Activated gamma-delta T cell (primary cell): ENCODE results near the gene PTPN1.
A peak's percentile ranks its signal among the peaks of the same experiment; 100 is the strongest.
"Not testable (repeated sequence)": the region's sequence is repeated elsewhere in the genome, so short reads cannot be mapped to it uniquely, and the experiment has no call there.

ENCODE experiments used
- DNase-seq: peaks from one replicate; lab custom pipeline; 2025; lab: John Stamatoyannopoulos, UW
- total RNA-seq, 2 donors: gene quantifications; one replicate each; lab custom pipeline; 2026; lab: John Stamatoyannopoulos, UW

The PTPN1 gene
- 117 to 143 reads per million in 2 donors for total RNA-seq

DNA sequence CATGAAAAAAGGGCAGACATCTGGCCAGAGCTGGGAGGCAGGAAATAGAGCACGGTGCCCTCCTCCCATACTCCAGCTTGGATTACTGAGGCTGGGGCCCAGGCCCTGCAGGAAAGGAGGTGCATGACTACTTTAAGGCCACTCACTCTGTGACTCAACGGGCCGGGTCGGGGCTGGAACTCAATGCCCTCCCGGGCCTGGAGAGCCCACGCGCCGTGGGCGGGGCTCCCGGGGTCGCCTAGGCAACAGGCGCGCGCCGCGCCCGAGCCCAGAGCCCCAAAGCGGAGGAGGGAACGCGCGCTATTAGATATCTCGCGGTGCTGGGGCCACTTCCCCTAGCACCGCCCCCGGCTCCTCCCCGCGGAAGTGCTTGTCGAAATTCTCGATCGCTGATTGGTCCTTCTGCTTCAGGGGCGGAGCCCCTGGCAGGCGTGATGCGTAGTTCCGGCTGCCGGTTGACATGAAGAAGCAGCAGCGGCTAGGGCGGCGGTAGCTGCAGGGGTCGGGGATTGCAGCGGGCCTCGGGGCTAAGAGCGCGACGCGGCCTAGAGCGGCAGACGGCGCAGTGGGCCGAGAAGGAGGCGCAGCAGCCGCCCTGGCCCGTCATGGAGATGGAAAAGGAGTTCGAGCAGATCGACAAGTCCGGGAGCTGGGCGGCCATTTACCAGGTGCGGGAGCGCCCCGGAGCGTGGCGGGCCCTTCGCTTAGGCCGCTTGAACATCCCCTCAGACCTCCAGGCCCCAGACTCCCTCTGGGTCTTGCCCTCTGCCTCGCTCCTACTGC, at the start of gene PTPN1:
Gene PTPN1, plus strand, starts transcription at position 461 of the 783 bp plus-strand sequence. Its CDS starts 145 bp downstream, at position 606.
- peak; percentile 90 for DNase-seq

DNA sequence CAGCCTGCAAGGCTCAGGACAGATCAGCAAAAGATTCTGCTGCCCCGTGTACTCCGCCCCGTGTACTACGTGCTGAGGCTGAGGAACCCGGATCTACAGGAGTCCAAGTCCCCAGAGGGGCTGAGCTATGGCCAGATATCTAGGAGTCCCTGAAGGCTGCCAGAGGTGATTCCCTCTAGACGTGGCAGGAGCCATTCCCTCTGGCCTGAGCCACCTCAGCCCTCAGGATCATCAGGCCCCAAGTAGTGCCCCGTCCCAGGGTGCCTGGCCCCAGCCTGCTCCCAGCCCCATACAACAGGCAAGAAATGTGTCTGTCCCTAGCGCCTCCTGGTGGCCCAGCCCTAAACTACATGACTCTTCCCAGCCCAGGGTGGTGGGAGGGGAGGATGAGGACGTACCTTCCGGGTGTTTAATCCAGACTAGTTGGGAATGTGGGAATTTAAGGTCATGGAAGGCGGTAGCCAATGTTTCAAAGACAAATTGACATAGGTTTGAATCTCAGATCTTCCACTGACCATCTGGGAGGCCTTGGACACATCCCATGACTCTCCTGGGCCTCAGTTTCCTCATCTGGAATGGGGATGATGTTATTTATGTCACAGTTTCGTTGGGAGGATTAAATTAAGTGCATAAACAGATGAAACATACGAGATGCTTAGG, 49.4 kb upstream of the PTPN1 start:
- DNase-seq: no peak

DNA sequence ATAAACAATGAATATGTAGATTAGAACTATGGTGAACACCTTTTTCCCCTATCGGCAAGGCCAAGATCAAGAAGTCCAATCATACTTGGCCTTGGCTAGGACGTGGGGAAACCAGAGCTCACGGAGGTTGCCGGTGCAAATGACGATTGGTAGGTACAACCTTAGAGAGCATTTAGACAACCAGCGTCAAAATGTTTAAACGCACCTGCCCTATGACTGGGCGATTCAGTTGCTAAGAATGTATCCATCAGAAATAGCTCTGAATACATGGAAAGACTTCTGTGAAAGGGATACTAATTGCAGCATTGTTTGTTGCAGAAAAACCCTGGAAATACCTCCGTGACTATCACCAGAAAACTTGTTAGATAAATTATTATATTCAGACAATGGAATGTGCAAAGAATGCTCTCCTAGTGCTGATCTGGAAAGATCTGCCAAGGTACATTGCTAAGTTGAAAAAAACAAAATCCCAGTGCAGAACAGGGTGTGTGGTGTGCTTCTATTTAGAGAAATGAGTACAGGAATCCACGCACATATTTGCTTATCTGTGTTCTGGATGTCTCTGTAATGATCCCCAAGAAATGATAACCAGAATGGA, 48.0 kb upstream of the PTPN1 start:
- no peak for DNase-seq

DNA sequence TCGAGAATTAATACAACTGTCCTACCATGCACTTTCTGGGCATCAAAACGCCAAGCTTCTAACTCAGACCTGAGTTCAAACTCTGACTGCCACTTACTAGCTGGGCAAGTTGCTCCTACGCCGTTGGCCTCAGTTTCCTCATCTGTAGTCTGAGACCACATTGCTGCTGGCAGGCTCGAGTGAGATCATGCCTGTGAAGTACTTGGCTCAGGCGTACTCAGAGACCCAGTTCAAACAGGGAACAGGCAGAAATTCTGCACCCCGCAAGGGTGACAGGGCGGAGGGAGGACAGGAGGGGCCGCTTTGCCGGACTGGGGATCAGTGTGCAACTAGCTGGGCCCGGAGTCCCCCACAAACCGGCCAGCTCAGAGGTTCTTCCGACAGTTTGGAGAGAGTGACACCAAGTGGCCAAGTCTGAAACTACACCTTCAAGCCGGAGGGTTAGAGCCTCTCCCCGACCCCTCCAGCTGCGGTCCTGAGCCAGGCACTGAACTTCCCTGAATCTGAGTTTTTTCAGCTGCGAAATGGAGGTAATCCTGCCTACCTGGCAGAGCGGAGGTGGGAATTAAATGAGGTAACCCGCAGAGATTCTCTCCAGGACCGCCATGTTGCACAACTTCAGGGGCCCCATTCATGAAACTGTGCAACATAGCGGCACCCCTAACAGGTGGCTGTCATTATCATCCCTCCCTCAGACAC, 46.0 kb upstream of the PTPN1 start:
- DNase-seq: no peak

DNA sequence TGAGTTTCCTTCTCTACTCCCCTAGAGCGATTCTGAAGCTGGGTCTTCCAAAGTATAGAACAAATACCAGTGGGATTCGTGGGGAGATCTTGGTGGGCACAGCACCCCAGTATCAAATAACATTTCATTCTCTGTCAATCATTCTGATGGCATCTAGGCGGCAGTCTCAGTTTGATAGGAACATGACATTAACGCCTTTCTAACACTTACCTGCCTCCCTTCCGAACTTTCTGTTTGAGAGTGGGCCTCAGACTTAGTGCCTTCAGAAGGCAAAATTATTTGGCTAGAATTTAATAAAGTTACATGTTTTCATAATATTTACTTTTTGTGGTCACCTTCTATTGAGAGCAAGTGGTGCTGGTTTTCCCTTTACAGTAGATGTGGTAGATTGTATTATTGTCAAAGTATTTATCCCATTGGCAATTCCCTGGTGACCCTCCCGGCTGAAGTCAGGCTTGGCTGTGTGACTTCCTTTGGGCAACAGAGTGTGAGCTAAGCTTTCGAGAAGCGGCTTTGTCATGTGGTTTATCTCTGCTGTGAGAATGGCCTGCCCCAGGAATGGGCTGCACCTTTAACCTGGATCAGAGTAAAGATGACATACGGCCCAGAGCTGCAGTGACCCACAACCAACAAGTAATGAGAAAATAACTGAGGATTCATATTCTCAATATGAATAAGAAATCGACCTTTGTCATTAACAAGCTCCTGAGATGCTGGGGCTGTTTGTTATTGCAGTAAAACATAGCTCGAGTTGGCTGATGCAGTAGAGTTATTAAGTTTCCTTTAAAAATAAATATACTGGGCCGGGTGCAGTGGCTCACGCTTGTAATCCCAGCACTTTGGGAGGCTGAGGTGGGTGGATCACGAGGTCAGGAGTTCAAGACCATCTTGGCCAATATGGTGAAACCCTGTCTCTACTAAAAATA, 45.2 kb upstream of the PTPN1 start:
- DNase-seq: no peak

DNA sequence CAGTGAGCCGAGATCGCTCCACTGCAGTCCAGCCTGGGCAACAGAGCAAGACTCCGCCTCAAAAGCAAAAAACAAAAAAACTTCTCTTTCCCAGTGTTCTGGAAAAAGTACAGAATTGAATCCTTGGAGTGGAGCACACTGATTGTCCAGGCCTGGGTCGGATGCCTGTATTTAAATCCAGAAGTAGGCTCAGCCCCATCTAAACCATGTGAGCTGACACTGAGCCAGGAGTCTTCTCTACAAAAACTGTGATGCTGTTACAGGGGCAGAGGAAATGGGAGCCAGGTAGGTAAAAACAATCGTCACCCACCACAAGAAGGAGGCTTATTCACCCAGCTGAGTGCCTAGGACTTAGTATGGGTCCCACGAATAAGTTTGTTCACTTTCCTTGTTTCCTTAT, 43.0 kb upstream of the PTPN1 start:
- no peak for DNase-seq

DNA sequence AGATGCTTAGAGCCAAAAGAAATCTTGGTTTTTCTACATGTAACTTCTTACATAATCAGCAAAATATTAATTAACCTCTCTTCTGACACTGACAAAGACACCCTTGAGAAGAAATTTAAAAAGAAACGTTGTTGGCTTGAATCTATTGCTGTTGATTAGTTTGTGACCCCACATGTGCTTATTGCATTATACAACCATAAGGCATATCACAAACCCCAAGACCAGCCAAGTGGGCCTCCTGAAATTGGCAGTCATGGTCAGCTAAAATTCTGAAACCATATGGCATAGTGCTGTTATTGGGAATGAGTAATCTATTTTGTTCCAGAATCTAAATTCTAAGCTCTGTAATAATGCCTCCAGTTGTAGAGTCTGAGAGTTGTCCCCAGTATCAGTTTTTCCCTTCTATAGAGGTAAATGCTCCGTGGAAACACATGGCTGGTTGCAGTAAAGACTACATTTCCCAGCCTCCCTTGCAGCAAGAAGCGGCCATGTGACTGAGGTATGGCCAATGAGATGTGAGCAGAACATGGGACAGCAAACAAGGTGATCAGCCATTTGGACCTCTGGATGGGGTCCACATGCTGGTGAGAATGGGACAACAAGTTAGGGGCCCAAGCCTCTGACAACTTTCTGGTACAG, 42.3 kb upstream of the PTPN1 start:
- no peak for DNase-seq

DNA sequence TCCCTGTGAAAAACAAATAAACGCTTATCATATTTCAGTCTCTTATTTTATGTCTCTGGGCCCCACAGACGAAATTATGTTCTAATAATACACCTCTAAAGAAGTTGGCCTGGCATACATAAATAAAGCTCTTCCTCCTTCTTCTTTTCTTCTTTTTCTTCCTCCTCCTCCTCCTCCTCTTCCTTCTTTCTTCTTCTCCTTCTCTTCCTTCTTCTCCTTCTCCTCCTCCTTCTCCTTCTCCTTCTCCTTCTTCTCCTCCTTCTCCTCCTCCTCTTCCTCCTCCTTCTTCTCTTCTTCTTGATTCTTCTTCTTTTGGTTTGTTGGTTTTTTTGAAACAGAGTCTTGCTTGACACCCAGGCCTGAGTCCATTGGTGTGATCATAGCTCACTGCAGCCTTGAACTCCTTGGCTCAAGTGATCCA, 41.8 kb upstream of the PTPN1 start:
- no peak for DNase-seq

DNA sequence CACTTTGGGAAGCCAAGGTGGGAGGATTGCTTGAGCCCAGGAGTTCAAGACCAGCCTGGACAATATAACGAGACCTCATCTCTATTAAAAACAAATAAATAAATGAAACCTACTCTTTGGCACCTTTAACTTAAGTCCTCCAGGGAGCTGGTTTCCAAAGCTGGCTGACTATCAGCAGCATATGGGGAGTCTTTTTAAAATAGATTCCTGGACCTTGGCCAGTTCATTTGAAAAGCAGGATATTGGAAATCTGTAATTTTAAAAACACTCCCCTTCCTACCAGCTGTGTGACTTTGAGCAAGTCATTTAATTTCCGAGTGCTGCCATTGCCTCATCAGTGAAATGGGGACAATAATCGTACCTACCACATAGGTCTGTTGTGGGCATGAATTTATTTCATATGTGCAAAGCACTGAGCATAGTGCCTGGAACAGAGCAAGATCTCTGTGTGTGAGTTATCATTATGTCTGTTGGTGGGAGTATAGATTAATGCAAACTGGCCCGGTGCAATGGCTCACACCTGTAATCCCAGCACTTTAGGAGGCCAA, 40.9 kb upstream of the PTPN1 start:
- no peak for DNase-seq

DNA sequence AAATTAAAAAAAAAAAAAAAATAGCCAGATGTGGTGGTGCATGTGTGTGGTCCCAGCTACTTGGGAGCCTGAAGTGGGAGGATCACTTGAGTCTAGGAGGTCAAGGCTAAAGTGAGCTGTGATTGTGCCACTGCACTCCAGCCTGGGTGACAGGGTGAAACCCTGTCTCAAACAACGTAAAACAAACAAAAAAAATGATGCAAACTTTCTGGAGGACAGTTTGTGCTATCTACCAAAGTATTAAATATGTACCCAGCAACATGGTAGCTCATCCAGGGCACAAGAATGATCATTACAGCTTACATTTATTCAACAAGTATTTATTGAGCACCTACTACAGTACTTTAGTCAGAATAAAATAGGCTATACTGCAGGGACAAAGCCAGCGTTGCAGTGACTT, 40.4 kb upstream of the PTPN1 start:
- no peak for DNase-seq

DNA sequence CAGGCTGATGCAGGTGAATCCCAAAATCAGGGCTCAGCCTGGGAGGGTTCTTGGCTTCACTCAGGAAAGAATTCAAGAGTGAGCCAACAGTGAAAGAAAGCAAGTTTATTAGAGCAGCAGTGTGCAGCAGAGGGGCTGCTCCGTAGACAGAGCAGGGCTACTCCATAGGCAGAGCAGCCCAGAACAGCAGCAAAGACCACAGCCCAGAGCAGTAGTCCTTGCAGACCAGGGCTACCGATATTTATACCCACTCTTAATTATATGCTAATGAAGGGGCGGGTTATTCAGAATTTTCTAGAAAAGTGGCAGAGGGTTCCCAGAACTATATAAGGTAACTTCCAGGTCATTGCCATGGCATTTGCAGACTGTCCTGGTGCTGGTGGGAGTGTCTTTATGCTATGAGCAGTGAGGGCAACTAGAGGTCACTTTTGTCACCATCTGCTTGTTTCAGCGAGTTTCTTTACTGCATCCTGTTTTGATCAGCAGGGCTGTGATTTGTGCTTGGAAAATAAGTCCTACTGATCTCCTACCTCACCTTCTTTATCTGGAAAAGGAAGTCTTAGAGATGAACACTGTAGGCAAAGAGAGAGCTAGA, 39.8 kb upstream of the PTPN1 start:
- DNase-seq: no peak

DNA sequence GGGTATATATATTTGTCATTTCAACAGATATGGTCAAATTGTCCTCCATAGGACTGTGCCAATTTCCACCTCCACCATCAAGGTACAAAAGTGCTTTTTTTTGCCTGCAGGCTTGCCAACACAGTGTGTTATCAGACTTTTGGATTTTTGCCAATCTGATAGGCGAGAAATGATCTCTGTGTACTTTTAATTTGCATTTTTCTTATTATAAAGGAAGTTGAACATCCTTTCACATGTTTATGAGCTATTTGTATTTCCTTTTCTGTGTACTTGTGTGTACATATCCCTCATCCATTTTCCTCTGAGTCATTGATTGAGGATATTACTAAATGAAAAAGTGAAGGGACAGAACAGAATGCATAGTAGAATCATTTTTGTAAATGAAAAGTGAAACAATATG, 39.0 kb upstream of the PTPN1 start:
- no peak for DNase-seq

DNA sequence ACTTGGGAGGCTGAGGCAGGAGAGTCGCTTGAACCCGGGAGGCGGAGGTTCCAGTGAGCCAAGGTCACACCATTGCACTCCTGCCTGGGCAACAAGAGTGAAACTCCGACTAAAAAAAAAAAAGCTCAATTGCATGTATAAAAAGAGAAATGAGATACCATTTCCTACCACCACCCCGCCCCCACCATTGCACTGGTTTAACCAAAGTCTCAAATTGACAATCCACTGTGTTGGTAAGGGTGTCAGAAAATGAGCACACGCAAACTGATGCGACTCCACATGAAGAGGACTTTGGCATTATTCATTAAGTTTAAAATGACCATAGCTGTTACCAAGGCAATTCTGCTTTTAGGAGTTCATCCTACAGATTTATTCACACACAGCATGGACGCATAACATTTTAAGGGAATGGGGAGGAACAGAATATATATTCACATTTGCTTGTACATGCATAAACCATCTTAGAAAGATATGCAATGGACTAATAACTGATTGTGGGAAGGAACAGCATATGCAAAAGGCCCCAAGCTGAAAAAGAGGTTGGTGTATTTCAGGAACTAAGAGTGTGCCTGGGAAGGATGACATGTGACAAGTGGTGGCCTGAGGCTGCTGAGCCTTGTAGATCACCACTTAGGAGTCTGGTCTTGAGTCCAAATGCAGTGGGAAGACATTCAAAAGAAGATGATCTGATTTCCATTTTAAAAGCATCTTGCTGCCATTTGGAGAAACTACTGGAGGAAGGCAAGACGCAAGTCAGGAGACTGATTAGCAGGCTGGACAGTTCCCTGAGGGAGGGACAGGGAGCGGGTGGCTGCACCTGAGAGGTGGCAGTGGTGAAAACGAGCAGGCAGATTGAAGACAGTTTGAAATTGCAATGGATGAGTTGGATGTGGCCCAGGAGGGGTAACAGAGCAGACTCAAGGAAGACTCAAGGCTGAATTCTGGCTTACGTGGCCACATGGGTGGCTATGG, 37.2 kb upstream of the PTPN1 start:
- no peak for DNase-seq

DNA sequence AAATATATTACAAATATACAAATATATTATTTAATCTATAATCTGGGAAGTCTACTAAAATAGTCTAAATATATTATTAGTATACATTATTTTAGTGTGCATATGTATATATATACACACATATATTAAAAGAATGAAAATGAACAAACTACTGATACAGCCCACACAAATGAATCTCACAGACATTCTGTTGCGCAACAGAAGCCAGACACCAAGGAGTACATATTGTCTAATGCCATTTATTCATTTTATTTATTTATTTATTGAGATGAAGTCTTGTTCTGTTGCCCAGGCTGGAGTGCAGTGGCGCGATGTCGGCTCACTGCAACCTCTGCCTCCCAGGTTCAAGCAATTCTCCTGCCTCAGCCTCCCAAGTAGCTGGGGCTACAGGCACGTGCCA, 35.8 kb upstream of the PTPN1 start:
- not testable (repeated sequence) for DNase-seq

DNA sequence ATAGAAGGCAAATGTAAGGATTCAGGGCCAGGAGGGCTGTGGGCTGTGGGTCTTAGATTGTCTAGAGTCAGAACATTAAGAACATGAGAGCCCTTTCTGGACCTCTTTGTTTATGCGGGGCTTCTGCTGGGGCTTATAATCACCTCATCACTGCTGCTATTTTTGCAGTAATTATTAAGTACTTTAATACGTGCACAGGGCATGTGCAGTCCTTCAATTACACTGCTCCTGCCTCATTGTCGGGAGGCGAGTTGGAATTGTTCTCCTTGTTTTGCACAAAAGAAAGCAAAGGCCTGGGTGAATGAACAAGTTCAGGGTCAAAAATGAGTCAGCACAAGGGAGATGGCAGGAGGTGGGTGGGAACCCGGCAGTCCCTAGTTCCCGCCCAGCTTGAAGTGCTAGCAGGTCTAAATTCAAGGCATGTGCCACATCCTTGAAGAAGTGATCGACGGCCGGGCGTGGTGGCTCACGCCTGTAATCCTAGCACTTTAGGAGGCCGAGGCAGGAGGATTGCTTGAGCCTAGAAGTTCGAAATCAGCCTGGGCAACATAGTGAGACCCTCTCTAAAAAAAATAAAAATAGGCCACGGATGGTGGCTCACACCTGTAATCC, 34.4 kb upstream of the PTPN1 start:
- no peak for DNase-seq

DNA sequence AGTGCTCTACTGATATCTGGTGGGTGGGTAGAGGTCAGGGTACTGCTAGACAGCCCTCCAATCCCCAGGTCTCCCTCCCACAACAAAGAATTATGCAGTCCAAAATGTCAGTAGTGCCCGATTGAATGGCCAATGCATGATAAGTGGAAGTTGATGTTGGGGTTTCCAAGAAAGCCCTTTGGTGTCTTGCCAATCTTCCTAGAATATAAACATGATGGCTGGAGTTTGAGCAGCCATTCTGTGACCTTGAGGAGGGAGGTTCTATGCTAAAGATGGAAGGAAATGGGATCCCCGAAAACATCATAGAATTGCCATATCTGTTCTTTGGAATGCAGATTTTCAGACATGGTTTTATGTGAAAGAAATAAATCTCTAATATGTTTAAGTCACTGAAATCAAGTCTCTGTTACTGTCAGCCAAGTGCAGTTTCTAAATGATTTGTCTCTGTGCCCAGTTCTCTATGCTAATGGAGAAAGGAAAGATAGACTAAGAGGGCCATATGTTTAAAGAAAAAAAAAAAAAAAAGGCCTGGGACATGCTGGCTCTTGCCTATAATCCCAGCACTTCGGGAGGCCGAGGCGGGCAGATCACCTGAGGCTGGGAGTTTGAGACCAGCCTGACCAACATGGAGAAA, 32.8 kb upstream of the PTPN1 start:
- DNase-seq: no peak

DNA sequence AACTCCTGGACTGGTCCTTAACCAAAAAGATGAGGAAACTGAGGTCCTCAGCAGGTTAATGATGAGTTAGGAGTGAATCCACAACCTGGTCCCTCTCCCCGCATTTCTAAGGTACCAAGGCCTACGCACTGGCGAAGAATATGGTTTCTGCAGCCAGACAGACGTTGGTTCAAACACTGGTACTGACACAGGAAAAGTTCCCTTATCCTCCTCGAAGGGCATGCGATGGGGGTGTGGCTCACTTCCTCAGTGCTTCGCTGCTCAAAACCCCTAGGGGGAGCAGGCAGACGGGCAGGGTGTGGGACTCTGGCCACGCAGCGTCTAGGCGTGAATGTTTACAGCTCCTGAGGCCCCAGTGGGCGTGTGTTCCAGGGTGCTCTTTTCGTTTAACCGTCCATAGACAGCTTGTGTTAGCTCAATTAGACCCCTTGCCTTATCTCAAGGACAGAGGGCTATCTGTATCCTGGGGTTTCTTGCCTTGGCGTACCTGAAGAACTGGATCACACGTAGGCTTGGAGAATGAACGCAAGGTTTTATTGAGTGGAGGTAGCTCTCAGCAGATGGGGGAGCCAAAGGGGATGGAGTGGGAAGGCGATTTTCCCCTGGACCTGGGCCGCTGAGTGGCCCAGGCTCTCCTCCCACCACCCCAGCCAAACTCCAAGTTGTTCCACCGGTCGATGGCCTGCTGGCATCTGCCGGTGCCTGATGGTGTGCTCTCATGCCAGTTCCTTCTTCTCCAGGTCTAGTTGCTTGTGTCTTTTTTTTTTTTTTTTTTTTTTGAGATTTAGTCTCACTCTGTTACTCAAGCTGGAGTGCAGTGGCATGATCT, 31.8 kb upstream of the PTPN1 start:
- DNase-seq: no peak
